LNCaP clone FGC (cell line): ENCODE data around the gene MFAP4.

Experiments
- DNase-seq: peaks from one replicate; pipeline ENCODE4 v3.0.0-alpha.2; 2011; ENCODE audit warnings: low read depth
- H3K4me3 ChIP-seq: 2 replicates; pipeline ENCODE4 v1.5.1; 2011; ENCODE audit warnings: mild to moderate bottlenecking, low read depth, low read length, control low read depth
- CTCF ChIP-seq: IDR thresholded peaks from 2 replicates; pipeline ENCODE4 v1.5.1; 2012; ENCODE audit warnings: mild to moderate bottlenecking; ENCODE audit not compliant: control insufficient read depth, insufficient read depth; ENCODE audit errors: extremely low read depth

The MFAP4 gene, protein sequence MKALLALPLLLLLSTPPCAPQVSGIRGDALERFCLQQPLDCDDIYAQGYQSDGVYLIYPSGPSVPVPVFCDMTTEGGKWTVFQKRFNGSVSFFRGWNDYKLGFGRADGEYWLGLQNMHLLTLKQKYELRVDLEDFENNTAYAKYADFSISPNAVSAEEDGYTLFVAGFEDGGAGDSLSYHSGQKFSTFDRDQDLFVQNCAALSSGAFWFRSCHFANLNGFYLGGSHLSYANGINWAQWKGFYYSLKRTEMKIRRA

GRCh38 chr17:19386974-19387920, at the start of gene MFAP4:
MFAP4 (minus strand) TSS chr17:19387190; CDS start chr17:19387155, 35 bp downstream.
- no peak within 1 kb of the TSS for H3K4me3 ChIP-seq
- no peak for DNase-seq
- TF ChIP-seq CTCF: no peak

DNA sequence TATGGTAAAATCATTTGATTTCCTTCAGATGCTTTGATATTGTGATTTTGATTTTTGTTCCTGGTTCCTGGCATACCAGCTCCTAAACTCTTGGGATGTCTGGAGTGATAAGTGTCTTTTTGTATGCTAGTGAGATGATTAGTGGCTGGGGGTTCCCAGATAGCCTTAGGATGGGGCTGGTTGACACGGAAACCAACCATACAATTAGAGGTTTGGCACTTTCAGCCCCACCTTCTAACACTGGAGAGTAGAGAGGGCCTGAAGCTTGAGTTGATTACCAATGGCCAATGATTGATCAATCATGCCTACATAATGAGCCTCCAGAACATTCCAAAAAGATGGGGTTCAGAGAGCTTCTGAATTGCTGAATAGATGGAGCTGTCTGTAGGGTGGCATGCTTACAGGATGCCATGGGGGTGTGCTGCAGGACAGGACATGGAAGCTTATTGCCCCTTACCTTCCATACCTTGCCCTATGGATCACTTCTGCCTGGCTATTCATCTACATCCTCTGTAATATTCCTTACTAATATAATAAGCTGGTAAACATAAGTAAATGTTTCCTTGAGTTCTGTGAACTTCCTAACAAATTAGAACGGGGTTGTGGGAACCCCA, 46.8 kb upstream of the MFAP4 start:
- H3K4me3 ChIP-seq: no peak overlapping the region
- TF ChIP-seq CTCF: no peak
- no peak for DNase-seq

DNA sequence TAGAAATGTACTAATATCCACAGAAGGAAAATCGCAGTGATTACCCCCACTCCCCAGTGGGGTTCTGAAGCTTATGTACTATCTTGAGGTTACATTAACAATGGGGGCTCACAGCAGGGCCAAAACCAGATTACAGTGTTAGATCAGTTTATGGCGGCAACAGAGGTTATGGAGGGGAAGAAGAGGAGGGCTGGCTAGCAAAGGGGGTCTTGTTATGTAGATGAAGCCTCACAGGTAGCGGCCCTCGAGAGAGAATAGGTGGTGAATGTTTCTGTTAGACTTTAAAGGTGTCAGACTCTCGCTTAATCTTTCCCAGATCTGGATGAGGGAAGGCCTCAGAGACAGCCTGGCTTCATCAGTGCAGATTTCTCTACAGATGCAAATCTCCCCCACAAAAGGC, 46.3 kb upstream of the MFAP4 start:
- DNase-seq: no peak
- H3K4me3 ChIP-seq: no peak overlapping the region

DNA sequence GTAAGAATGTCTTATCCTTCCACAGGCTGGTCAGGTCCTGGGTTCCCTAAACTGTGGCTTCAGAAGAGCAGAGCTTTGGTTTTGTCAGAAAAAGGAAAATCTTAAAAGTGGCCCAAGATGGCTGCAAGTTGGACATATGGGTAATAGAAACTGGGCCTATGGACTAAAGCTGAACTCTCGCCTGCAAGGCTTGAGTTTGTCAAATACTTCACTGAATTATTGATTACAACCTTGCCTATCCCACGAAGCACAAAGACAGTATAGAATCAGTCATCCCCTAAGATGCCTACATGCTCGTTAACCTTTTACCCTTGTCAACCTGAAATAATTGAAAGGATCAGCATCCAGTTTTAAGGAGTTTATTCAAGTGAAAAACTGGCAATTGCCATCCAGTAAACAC, 44.7 kb upstream of the MFAP4 start:
- no peak for TF ChIP-seq CTCF
- no peak overlapping the region for H3K4me3 ChIP-seq
- no peak for DNase-seq

More for the DNA sequence above, 46.3 kb upstream of the MFAP4 start:
- TF ChIP-seq CTCF: no peak

- H3K4me3 ChIP-seq: no peak overlapping the region
- TF ChIP-seq CTCF: no peak
- no peak for DNase-seq
Measured at GRCh38 chr17:19426631-19427030, 39.6 kb upstream of the MFAP4 start.

- no peak overlapping the region for H3K4me3 ChIP-seq
- DNase-seq: no peak
- no peak for TF ChIP-seq CTCF
Measured at GRCh38 chr17:19424934-19425868, 38.2 kb upstream of the MFAP4 start.
